HG02870 (cell line): Measurements from ENCODE around the gene TPBGL.

Experiments
- ATAC-seq: cut with Tn5 transposase; IDR thresholded peaks from one replicate; pipeline ENCODE4 v1.9.1; 2021; ENCODE audit warnings: mild to moderate bottlenecking, moderate library complexity; ENCODE audit not compliant: unreplicated experiment

Gene TPBGL

GRCh38 chr11:75245356-75246005 is 4.9 kb downstream of the TPBGL start:
- no peak for ATAC-seq

GRCh38 chr11:75246006-75246670 is 5.6 kb downstream of the TPBGL start:
- no peak for ATAC-seq

- ATAC-seq, result no peak
These were observed 6.2 kb downstream of the TPBGL start for GRCh38 chr11:75246671-75247350.

GRCh38 chr11:75248924-75249256 is 8.3 kb downstream of the TPBGL start:
- ATAC-seq, result no peak

DNA sequence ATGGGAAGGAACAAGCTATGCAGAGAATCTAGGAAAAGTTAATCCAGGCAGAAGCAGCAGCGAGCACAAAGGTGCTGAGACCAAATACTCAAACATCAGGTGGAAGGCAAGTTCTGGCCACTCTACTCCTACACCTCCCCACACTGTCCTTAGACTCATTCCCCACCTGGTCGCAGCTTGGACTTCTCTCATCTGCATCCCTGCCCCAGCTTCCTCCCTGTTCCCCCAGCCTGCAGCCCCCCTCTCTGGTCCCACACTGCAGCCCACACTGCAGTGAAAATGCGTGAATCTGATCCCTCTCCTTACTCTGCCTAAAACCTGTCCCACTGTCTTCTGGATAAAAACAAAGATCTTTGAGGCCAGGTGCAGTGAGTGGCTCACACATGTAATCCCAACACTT is 9.1 kb downstream of the TPBGL start:
- ATAC-seq, result no peak

DNA sequence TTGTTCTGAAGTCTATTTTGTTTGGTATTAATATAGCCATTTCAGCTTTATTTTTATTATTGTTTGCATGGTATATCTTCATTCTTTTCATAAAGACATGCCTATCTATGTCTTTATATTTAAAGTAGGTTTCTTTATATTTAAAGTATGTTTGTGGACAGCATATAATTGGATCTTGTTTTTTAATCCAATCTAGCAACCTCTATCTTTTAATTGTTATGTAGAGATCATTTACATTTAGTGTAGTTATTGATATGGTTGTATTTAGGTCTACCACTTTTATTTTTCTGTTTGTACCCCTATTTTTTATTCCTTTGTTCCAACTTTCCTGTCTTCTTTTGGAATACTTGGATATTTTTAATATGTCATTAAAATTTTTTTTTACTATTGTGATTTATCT is 13.8 kb downstream of the TPBGL start:
- ATAC-seq, result no peak

- no peak for ATAC-seq
These were observed 20.0 kb downstream of the TPBGL start for GRCh38 chr11:75260396-75261170.

GRCh38 chr11:75261902-75262361 is 21.4 kb downstream of the TPBGL start:
- ATAC-seq, result no peak

DNA sequence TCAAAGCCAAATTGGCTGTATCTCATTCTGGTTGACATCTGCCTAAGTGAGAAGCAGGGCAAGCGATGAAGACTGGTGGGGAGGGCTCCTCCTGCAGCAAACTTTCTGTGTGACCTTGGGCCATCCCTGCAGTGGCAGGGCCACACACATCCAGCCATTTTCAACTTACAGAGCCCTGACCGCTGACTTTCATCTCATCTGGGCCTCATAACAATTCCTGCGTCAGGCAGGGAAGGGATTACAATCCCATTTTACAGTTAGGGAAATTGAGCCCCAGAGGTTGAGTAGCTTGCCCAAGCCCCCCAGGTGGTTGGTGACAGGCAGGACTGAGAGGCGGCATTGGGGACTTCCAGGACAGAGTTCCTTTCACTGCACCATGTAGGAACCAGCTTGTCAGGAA is 21.9 kb downstream of the TPBGL start:
- ATAC-seq, result no peak

DNA sequence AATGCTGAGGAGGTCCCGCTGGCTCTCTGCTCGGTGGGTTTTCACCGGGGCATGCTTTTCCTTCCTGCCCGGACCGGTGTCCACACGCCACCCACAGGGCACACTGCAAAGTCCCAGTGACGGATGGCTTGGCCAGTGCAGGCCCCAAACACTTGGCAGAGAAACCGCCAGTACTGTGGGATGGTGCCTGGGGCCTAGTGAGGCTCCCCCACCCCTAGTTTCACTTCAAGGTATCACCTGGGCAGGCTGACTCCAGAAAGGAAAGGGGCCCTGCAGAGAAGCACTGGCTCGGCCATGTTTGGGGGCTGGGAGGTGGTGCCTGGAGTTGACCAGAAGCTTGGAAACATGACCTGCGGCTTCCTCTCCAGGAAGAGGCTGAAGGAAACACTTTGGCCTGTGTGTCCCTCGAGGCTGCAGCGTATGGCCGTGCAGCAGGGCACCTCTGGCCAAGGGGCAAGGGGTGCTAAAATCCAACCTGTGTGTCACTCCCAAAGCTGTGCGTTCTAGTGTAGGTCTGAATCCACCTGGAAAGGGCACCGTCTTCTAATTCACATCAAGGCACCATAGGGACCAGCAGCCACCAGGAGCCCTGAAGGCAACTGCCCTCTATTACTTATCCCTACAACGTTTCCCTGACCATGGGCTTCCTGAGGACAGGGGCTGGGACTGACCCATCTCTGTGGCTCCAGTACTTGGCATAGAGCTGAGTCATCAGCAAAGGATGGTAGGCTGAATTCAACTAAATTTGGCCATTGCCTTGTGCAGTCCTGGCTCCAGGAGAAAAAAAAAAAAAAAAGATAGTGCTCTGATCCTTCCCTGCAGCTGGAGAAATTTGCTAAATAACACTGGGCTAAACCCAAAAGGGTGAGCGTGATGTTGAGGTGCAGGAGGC is 22.6 kb downstream of the TPBGL start:
- no peak for ATAC-seq

GRCh38 chr11:75263944-75264349 is 23.4 kb downstream of the TPBGL start:
- no peak for ATAC-seq

- ATAC-seq, result no peak
These were observed 23.8 kb downstream of the TPBGL start for GRCh38 chr11:75264356-75264755.

GRCh38 chr11:75264971-75265370 is 24.4 kb downstream of the TPBGL start:
- ATAC-seq, result no peak

DNA sequence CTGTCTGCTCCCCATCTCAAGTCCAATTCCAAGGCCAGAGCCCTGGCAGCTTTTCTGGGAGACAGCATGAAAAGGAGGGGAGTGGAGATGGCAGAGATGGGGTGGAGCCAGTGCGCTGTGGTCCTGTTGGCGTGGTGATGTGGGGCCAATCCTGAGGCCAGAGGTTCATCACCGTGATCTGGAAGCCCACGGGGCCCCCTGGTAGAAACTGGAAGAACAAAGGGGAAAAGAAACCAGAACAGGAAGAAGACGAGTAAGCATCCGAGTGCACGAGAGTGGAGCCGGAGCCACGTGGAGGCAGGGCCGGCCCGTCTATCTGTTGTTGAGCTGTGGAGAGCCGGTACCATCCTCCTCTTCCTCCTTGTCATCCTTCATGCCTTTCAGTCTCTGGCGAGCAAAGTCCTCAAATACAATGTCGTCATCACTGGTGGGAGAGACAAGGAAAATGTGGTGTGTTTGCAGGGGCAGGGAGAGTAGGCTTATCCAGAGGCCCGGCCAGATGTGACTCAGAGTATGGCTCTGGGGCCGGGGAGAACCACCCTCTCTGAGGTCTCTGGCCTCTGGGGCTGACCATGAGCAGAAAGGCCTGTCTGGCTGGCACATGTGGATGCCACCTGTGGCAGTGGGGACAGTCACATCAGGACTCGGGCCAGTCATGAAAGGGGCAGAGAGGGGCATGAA is 25.4 kb downstream of the TPBGL start:
- ATAC-seq, result no peak

GRCh38 chr11:75267171-75267970 is 26.8 kb downstream of the TPBGL start:
- ATAC-seq, result no peak

DNA sequence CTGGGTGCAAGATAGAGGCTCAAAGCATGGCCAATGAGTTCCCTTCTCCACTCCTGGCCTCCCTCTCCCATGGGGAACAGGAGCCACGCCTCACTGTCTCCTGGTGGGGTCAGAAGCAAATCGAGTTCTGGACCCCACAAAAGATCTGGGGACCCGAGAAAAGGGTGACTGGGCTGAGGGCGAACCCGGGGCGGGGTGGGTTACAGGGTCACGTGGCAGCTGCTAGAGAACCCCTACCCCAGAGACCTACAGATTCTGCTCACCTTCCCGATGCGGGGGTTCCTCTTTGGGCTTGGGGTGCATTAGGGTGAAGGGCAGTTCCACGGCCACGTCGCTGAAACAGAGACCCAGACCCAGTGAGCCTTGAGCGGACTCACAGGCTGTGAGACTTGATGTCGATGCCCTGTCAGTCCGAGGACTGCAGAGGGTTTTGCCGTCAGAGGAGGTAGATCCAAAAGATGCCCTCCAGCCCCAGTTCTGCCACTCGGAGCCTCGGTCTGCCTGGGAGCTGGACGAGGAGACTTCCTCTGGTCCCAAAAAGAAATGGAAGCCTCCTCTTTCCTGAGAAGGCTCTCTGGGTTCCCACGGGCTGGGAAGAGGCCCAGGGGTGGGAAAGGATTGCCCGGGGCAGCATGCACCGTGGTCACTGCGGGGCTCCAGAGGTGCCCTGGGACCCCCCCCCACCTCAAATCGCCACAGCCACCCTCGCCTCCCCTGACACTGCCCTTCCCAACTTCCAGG is 28.2 kb downstream of the TPBGL start:
- no peak for ATAC-seq

GRCh38 chr11:75269367-75269660 is 28.7 kb downstream of the TPBGL start:
- ATAC-seq, result no peak

- no peak for ATAC-seq
These were observed 29.3 kb downstream of the TPBGL start for GRCh38 chr11:75269896-75270295.
